CD4-positive, alpha-beta T cell treated with Interferon gamma for 1 hour (primary cell): ENCODE results near the gene THBS4.

ENCODE experiments used
- DNase-seq: peaks from one replicate; pipeline ENCODE4 v3.0.0-alpha.2; 2020

THBS4 gene

GRCh38 chr5:80122579-80122978 lies 87.4 kb downstream of the THBS4 start:
- peak; percentile 52 for DNase-seq

DNA sequence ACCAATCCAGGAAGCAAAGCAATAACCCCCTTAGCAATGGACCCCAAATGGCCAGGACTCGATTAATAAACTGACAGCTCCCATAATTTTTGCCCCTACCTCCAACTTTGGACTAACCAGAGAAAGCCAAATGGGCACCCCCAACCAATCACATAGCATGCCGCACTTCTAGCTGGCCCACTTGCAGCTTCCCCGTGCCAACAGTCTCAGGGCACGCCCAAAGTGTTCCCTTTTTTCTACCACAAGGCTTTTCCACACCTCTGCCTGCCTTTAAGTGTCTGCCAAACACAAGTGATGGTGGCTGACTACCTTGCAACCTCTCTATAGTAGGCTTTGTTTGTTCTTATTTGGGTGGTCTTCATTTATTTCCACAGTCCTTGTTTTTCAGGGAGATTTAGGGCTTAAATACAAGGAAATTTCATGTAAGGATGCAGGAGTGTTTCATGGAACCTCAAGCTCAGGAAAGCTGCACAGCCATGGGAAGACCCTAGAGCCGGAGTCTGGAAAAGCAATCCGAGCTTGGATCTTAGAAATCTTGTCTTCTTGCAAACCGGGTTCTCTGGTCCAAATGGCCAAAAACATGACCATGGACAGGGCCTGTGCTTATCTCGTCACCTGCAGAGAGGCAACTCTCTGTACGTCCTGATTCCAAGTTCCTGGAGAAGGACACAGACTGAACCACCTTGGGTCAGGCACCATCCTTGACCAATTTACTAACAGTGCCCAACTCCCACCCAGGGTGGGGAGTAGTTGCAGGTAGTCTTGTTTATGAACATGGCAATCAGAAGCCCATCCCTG lies 89.2 kb downstream of the THBS4 start:
- DNase-seq, result no peak

DNA sequence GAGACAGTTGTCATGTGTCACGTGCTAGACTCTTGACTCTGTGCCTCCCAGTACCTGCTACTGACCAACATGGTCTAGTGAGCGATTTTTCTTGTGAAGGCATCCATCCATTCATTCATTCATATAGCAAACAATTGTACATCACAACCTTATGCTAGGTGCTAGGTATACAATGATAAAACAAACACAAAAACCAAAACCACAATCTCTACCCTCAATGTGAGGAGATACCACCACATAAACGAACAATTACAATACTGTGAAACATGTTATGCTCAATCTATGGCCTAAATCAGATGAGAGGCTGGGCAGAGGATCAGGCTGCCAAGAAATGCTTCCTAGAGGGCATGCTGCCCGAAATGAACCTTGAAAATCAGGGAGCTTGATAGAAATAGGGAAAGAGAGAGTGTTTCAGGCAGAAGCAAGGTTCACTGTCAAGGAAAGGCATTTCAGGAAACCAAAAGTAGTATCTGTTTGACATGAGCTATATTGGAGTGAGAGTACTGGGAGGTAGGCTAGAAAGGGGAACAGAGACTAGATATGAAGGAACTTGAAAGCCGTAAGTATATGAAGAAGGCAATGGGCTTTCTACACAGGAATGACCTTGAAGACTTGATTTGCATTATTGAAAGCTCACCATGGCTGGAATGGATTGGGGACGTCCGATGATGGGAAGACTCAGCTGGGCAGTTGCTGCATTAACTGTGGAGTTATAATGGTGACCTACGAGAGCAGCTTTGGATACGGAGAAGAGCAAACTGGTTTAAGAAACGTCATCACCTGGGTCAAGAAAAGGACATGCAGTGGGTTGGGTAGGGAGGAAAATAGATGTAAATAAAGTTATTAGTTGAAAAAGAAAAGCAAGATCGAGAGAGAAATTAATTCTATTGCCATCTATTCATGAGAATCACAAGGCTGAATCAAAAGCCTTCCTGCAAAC lies 90.1 kb downstream of the THBS4 start:
- DNase-seq, result no peak

- DNase-seq, result no peak
Observed at GRCh38 chr5:80125962-80126480, 90.9 kb downstream of the THBS4 start.

GRCh38 chr5:80127116-80127552 lies 92.0 kb downstream of the THBS4 start:
- DNase-seq, result peak; percentile 40

DNA sequence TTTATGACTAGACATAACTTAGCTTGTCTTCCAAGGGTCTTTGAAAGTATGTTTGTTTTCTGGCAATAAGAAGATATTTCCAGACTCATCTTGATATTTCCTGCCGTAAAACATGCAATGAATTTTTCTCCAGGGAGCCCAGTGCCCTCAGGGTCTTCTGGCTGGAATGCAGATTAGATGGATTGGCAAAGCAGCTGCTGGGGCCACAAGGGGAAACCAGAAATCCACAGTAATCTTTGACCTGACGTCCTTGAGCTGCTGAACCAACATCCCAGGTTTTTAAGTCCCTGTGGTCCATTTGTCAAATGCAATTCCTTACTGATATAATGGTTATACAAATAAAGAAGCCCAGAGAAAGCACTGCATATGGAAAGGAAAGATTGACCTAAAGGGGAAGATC lies 93.0 kb downstream of the THBS4 start:
- no peak for DNase-seq

DNA sequence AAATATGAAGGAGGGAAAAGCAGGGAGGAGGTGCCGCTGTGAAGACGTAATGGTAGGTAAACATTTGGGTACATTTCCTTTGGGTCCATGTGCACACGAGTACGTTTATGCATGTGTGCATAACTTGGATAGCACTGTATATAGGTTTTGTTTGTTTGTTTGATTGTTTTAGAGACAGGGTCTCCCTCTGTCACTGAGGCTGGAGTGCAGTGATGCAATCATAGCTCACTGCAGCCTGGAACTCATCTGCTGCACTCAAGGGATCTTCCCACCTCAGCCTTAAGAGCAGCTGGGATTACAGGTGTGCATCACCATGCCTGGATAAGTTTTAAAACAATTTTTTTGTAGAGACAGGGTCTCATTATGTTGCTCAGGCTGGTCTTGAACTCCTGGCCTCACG lies 94.0 kb downstream of the THBS4 start:
- no peak for DNase-seq
